Pancreas (tissue), 8 donors: Measurements from ENCODE around the gene BRAP. TPM values are rescaled to one million over a fixed set of nuclear protein-coding genes. Genes with fewer than 3 reads are reported as not detected.

ENCODE experiments used
- polyA plus RNA-seq, 2 donors: library from polyadenylated mRNA; stranded (reverse); fragments of 200-250 nt; gene quantifications; one replicate each; pipeline ENCODE4 v1.2.3, GENCODE V29; 2013
- total RNA-seq, 6 donors: library from RNA; stranded (reverse); fragmentation: NEBNext Ultra II Directional in 4 of 6; extraction: Animal tissue kit (Norgen Biotek cat#: 25700) in 4 of 6; gene quantifications; one replicate each; pipeline versions ENCODE4 v1.2.1 to v1.2.4, GENCODE V29; 2021 to 2023
- donor health status: healthy with polysubstance abuse.
- donor health status: DM: no; HTN: no; CAD: no; lungs with moderate emphysema.
- donor health status: DM: no; HTN: no; CAD: no.
- donor health status: Bipolar disorder and iron deficiency.
- donor health status: DM: yes; HTN: yes; CAD: no.
- donor health status: DM: no; HTN: no; CAD: no.
- donor health status: DM: no; HTN: no; CAD: no.
- donor health status: DM: yes; HTN: yes; CAD: no.

Gene BRAP
- total and polyA plus RNA-seq, 8 donors: 3.8 to 9.8 (median 7.5) TPM

Other genes starting within 250 kb of the BRAP start
- gene ATXN2, start 86.6 kb downstream of the BRAP start, total RNA-seq: 10 to 100 TPM; 12.9 to 25.7 (median 17.6) TPM
- gene ATXN2, start 86.6 kb downstream of the BRAP start, polyA plus RNA-seq: 10 to 100 TPM; 20.8 to 28.2 TPM
- gene ACAD10, start 97 bp upstream of the BRAP start, total RNA-seq: 10 to 100 TPM in 5 of 6 donors, 1 to 10 TPM in 1; 8.6 to 25.4 (median 14.9) TPM
- 10 to 100 TPM; 28.3 to 32.4 TPM for gene ACAD10, start 97 bp upstream of the BRAP start, polyA plus RNA-seq
- gene ALDH2, start 81.0 kb upstream of the BRAP start, total RNA-seq: 10 to 100 TPM; 33.7 to 80.2 (median 45.3) TPM
- 10 to 100 TPM; 22.3 to 37.3 TPM for gene ALDH2, start 81.0 kb upstream of the BRAP start, polyA plus RNA-seq
- gene MAPKAPK5, start 156.3 kb upstream of the BRAP start, total RNA-seq: 10 to 100 TPM; 15.4 to 25.2 (median 21.1) TPM
- 10 to 100 TPM in 1 of 2 donors, 1 to 10 TPM in 1; 9.3 to 14.4 TPM for gene MAPKAPK5, start 156.3 kb upstream of the BRAP start, polyA plus RNA-seq